Fibroblast of lung (primary cell): ENCODE data around the gene CASP10. TPM values are rescaled to one million over a fixed set of nuclear protein-coding genes. Genes with fewer than 3 reads are reported as not detected.

Source experiments
- DNase-seq, 2 donors: peaks; one replicate each; pipeline versions ENCODE4 v3.0.0 to v3.0.0-alpha.2; 2010; ENCODE audit warnings: low read depth in 2 of 2
- H2AFZ ChIP-seq: 2 replicates; pipeline ENCODE4 v1.5.1; 2012; ENCODE audit warnings: low read length, control low read depth, inconsistent platforms
- H3K27ac ChIP-seq: 2 replicates; pipeline ENCODE4 v1.5.1; 2011; ENCODE audit warnings: low read length, control low read depth; ENCODE audit not compliant: insufficient read depth
- H3K27me3 ChIP-seq: 2 replicates; pipeline ENCODE4 v1.5.1; 2011; ENCODE audit warnings: mild to moderate bottlenecking, low read length; ENCODE audit not compliant: control insufficient read depth, insufficient read depth
- H3K36me3 ChIP-seq: 2 replicates; pipeline ENCODE4 v1.5.1; 2011; ENCODE audit warnings: low read length; ENCODE audit not compliant: control insufficient read depth, insufficient read depth
- H3K4me1 ChIP-seq: 2 replicates; pipeline ENCODE4 v1.5.1; 2011; ENCODE audit warnings: low read length; ENCODE audit not compliant: control insufficient read depth, insufficient read depth; ENCODE audit errors: extremely low read depth
- H3K4me2 ChIP-seq: 2 replicates; pipeline ENCODE4 v1.5.1; 2011; ENCODE audit warnings: low read length, control low read depth; ENCODE audit not compliant: insufficient read depth; ENCODE audit errors: extremely low read depth
- H3K4me3 ChIP-seq, 4 experiments: fragments of 200-600 bp in 1 of 4; sonication (generic) in 1 of 4; replicated peaks in 1 of 4; 2 replicates each; pipeline ENCODE4 v1.5.1; 2011 to 2016; ENCODE audit warnings: low read length in 4 of 4, low read depth in 3 of 4, mild to moderate bottlenecking in 3 of 4, control low read depth in 2 of 4, inconsistent platforms in 1 of 4, mixed read lengths in 1 of 4; ENCODE audit not compliant: insufficient read depth in 1 of 4; ENCODE audit errors: control extremely low read depth in 1 of 4
- H3K79me2 ChIP-seq: 2 replicates; pipeline ENCODE4 v1.5.1; 2012; ENCODE audit warnings: mild to moderate bottlenecking, low read length, inconsistent platforms; ENCODE audit not compliant: control insufficient read depth, insufficient read depth
- H3K9ac ChIP-seq: 2 replicates; pipeline ENCODE4 v1.5.1; 2011; ENCODE audit warnings: mild to moderate bottlenecking, low read length, control low read depth; ENCODE audit not compliant: insufficient read depth
- H3K9me3 ChIP-seq: 2 replicates; pipeline ENCODE4 v1.5.1; 2012; ENCODE audit warnings: low read depth, low read length; ENCODE audit not compliant: control insufficient read depth, insufficient read depth
- H4K20me1 ChIP-seq: 2 replicates; pipeline ENCODE4 v1.5.1; 2011; ENCODE audit warnings: low read length; ENCODE audit not compliant: control insufficient read depth, insufficient read depth; ENCODE audit errors: extremely low read depth
- CTCF ChIP-seq, 2 donors: IDR thresholded peaks in 1 of 2; conservative IDR thresholded peaks in 1 of 2; 1 replicate in 1 of 2; 2 replicates in 1 of 2; pipeline ENCODE4 v1.5.1; 2011 to 2012; ENCODE audit warnings: low read length in 2 of 2, control low read depth in 1 of 2, inconsistent platforms in 1 of 2, low read depth in 1 of 2, mild to moderate bottlenecking in 1 of 2
- EZH2 ChIP-seq: IDR thresholded peaks from 2 replicates; pipeline ENCODE4 v1.5.1; 2012; ENCODE audit warnings: low read length, control low read depth, mild to moderate bottlenecking; ENCODE audit errors: missing control alignments
- polyA plus RNA-seq, 2 donors: library from polyadenylated mRNA; depleted of rRNA in 1 of 2; stranded (reverse) in 1 of 2; unstranded in 1 of 2; fragments of >200 nt; gene quantifications; 2 replicates each; pipeline ENCODE4 v1.2.1, GENCODE V29; 2011 to 2012; ENCODE audit warnings: missing spikeins in 1 of 2
- total RNA-seq: library from RNA; depleted of rRNA; stranded (reverse); fragments of >200 nt; gene quantifications from 2 replicates; pipeline ENCODE4 v1.2.1, GENCODE V29; 2014

Gene CASP10
- total and polyA plus RNA-seq, 2 donors (not counting 1 experiment from before 2014, with no cell fraction given): 5.5 to 8.1 TPM

- Histone ChIP-seq H4K20me1 (no peaks in the 10 kb centered on the region), H3K4me3 (no peak overlapping the region), H3K4me1 (peaks cover 11% of the 10 kb centered on the region), H3K79me2 (peaks cover 33% of the 10 kb centered on the region), H3K27ac (no peak overlapping the region), H3K9me3 (no peaks in the 10 kb centered on the region), H3K27me3 (no peaks in the 10 kb centered on the region), H3K9ac (no peak overlapping the region), H3K36me3 (no peaks in the 10 kb centered on the region), H3K4me2 (no peak overlapping the region), H2AFZ (no peak overlapping the region)
- no peak for DNase-seq
- TF ChIP-seq CTCF (conservative IDR thresholded peaks at IDR 0.05 in 1 of 2, IDR thresholded peaks at IDR 0.05 in 1 of 2; ENCODE audit: low read depth in 1 of 2, low read length in 2 of 2): no peak
- no peak for TF ChIP-seq EZH2
Observed at GRCh38 chr2:201262718-201263117, 79.8 kb downstream of the CASP10 start.

- Histone ChIP-seq H3K79me2 (peaks cover 28% of the 10 kb centered on the region), H4K20me1 (no peaks in the 10 kb centered on the region), H3K9ac (no peak overlapping the region), H3K4me2 (no peak overlapping the region), H3K27me3 (no peaks in the 10 kb centered on the region), H3K9me3 (no peaks in the 10 kb centered on the region), H2AFZ (no peak overlapping the region), H3K36me3 (no peaks in the 10 kb centered on the region), H3K27ac (no peak overlapping the region), H3K4me3 (no peak overlapping the region), H3K4me1 (peaks cover 11% of the 10 kb centered on the region)
- DNase-seq: no peak
- TF ChIP-seq EZH2 (no peak), CTCF (conservative IDR thresholded peaks at IDR 0.05 in 1 of 2, IDR thresholded peaks at IDR 0.05 in 1 of 2; ENCODE audit: low read depth in 1 of 2, low read length in 2 of 2) (no peak)
Observed at GRCh38 chr2:201263779-201264178, 80.8 kb downstream of the CASP10 start.

GRCh38 chr2:201264472-201265173 lies 81.7 kb downstream of the CASP10 start:
- H3K27ac ChIP-seq: no peak overlapping the region
- no peaks in the 10 kb centered on the region for H3K36me3 ChIP-seq
- peak in 1 of 2 donors; percentile 13 for DNase-seq
- H4K20me1 ChIP-seq: no peaks in the 10 kb centered on the region
- H3K27me3 ChIP-seq: no peaks in the 10 kb centered on the region
- no peak overlapping the region for H3K4me3 ChIP-seq
- H3K4me1 ChIP-seq: peaks cover 11% of the 10 kb centered on the region
- peaks cover 24% of the 10 kb centered on the region for H3K79me2 ChIP-seq
- H2AFZ ChIP-seq: no peak overlapping the region
- H3K9me3 ChIP-seq: no peaks in the 10 kb centered on the region
- no peak overlapping the region for H3K4me2 ChIP-seq
- H3K9ac ChIP-seq: no peak overlapping the region
- no peak for TF ChIP-seq EZH2
- TF ChIP-seq CTCF (conservative IDR thresholded peaks at IDR 0.05 in 1 of 2, IDR thresholded peaks at IDR 0.05 in 1 of 2; ENCODE audit: low read depth in 1 of 2, low read length in 2 of 2): no peak
